CD4-positive, alpha-beta T cell treated with Interleukin-12 subunit alpha and Interleukin-12 subunit beta, for 1 hour (primary cell): ENCODE results near the gene TRPC3.

Source experiments
- DNase-seq: peaks from one replicate; pipeline ENCODE4 v3.0.0-alpha.2; 2020

TRPC3 gene

GRCh38 chr4:121869841-121870822 lies 81.7 kb downstream of the TRPC3 start, which contains the start of gene BBS7:
TSS of gene BBS7 (minus strand) at chr4:121870474. CDS start at chr4:121870313, 161 bp downstream.
- DNase-seq, result peak; percentile 97

- DNase-seq, result no peak
Observed at GRCh38 chr4:121863799-121864198, 88.1 kb downstream of the TRPC3 start.

- no peak for DNase-seq
Observed at GRCh38 chr4:121861426-121861825, 90.4 kb downstream of the TRPC3 start.

- no peak for DNase-seq
Observed at GRCh38 chr4:121860121-121860520, 91.7 kb downstream of the TRPC3 start.

GRCh38 chr4:121851354-121851753 lies 100.5 kb downstream of the TRPC3 start:
- no peak for DNase-seq

- no peak for DNase-seq
Observed at GRCh38 chr4:121846662-121847061, 105.2 kb downstream of the TRPC3 start.

- no peak for DNase-seq
Observed at GRCh38 chr4:121842862-121843261, 109.0 kb downstream of the TRPC3 start.

- DNase-seq, result no peak
Observed at GRCh38 chr4:121838136-121838535, 113.7 kb downstream of the TRPC3 start.

- DNase-seq, result no peak
Observed at GRCh38 chr4:121829511-121829910, 122.3 kb downstream of the TRPC3 start.
